Esophagus squamous epithelium (tissue), 4 donors: ENCODE data around the gene CACNA1B.

Source experiments
- CTCF ChIP-seq, 6 experiments: fragments of 450-650 bp in 4 of 6; fragments of 200-600 bp in 2 of 6; sonication (generic) in 2 of 6; IDR thresholded peaks; one replicate each; pipeline ENCODE4 v1.5.1; 2016 to 2019; ENCODE audit warnings: antibody characterized with exemption in 6 of 6, mild to moderate bottlenecking in 4 of 6, moderate library complexity in 4 of 6
- POLR2A ChIP-seq, 4 donors: fragments of 450-650 bp; IDR thresholded peaks; one replicate each; pipeline ENCODE4 v1.6.1; 2017; ENCODE audit warnings: antibody characterized with exemption in 4 of 4, mild to moderate bottlenecking in 4 of 4, moderate library complexity in 3 of 4

DNA sequence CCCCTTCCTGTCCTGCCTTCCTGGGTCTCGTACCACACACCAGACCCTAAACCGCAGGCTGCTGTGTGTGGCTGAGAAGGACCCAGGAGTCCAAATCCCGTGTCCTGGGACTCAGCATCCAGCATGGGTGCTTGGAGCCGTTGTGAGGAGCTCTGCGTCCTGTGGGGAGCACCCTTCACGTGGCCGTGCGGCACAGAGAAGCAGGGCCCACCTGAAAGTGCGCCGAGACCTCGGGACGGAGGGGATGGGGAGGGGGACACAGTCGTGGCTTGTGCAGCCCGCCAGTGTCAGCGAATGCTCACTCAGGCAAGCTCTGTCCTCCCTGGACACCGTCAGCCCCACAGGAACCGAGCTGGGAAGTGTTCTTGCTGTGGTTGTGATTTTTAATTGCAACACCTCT, 244.6 kb downstream of the CACNA1B start:
- no peak for TF ChIP-seq CTCF (IDR thresholded peaks at IDR 0.05)
- no peak for TF ChIP-seq POLR2A (IDR thresholded peaks at IDR 0.05)
